PC-3 (cell line): ENCODE data around the gene TPRG1. TPM values are rescaled to one million over a fixed set of nuclear protein-coding genes. Genes with fewer than 3 reads are reported as not detected.

Source experiments
- ATAC-seq: fragments of 200-7000 bp; cut with Tn5 transposase; 2 replicates; pipeline ENCODE4 v1.9.1; 2020; ENCODE audit warnings: mild to moderate bottlenecking, moderate library complexity
- BruUV-seq: library from RNA; stranded (reverse); fragments of 400-500 nt; replicated peaks from 2 replicates; lab custom pipeline; 2021; lab: Mats Ljungman, UMichigan
- CTCF ChIA-PET: fragments of 300-600 bp; sonication (Branson Sonifier 250); formaldehyde crosslinking; loops from one replicate; lab custom pipeline; 2022; ENCODE audit warnings: antibody characterized with exemption; lab: Charles Lee
- POLR2A ChIA-PET: fragments of 300-600 bp; sonication (Branson Sonifier 250); formaldehyde crosslinking; loops from one replicate; lab custom pipeline; 2022; ENCODE audit warnings: antibody characterized with exemption; ENCODE audit not compliant: unreplicated experiment; lab: Charles Lee
- DNase-seq: peaks from one replicate; pipeline ENCODE4 v3.0.0-alpha.2; 2015
- H2AFZ ChIP-seq: fragments of 300-600 bp; sonication (generic); 2 replicates; pipeline ENCODE4 v1.6.0; 2016; ENCODE audit warnings: antibody characterized with exemption, low read length
- H3F3A ChIP-seq: fragments of 300-600 bp; sonication (generic); one replicate; pipeline ENCODE4 v1.6.0; 2017; ENCODE audit warnings: antibody characterized with exemption, low read length, control low read depth, mild to moderate bottlenecking; ENCODE audit not compliant: unreplicated experiment
- H3K27ac ChIP-seq: fragments of 300-600 bp; sonication (generic); 2 replicates; pipeline ENCODE4 v1.5.1; 2016; ENCODE audit warnings: mild to moderate bottlenecking, low read length
- H3K27me3 ChIP-seq: fragments of 300-600 bp; sonication (generic); 2 replicates; pipeline ENCODE4 v1.6.1; 2016; ENCODE audit warnings: low read length, mixed read lengths
- H3K36me3 ChIP-seq: fragments of 300-600 bp; sonication (generic); 2 replicates; pipeline ENCODE4 v1.6.1; 2016; ENCODE audit warnings: low read depth, mixed run types, low read length, mixed read lengths
- H3K4me1 ChIP-seq: fragments of 300-600 bp; sonication (generic); 2 replicates; pipeline ENCODE4 v1.5.1; 2016; ENCODE audit warnings: low read length; ENCODE audit not compliant: insufficient read depth
- H3K4me2 ChIP-seq: fragments of 300-600 bp; sonication (generic); 2 replicates; pipeline ENCODE4 v1.6.0; 2016; ENCODE audit warnings: low read length
- H3K4me3 ChIP-seq: fragments of 300-600 bp; sonication (generic); 2 replicates; pipeline ENCODE4 v1.5.1; 2016; ENCODE audit warnings: mild to moderate bottlenecking, low read length, mixed read lengths
- H3K79me2 ChIP-seq: fragments of 300-600 bp; sonication (generic); 2 replicates; pipeline ENCODE4 v1.6.1; 2017; ENCODE audit warnings: low read length, mixed read lengths
- H3K9ac ChIP-seq: fragments of 300-600 bp; sonication (generic); 2 replicates; pipeline ENCODE4 v1.6.0; 2016; ENCODE audit warnings: mild to moderate bottlenecking, low read length
- H3K9me2 ChIP-seq: fragments of 300-600 bp; sonication (generic); replicated peaks from 2 replicates; pipeline ENCODE4 v1.6.1; 2016; ENCODE audit warnings: mixed run types, low read length, mixed read lengths
- H3K9me3 ChIP-seq: fragments of 300-600 bp; sonication (generic); 2 replicates; pipeline ENCODE4 v1.6.1; 2016; ENCODE audit warnings: low read length, mixed read lengths
- H4K20me1 ChIP-seq: fragments of 300-600 bp; sonication (generic); 2 replicates; pipeline ENCODE4 v1.6.1; 2016; ENCODE audit warnings: low read length, mixed read lengths
- CTCF ChIP-seq: fragments of 300-600 bp; sonication (generic); conservative IDR thresholded peaks from 2 replicates; pipeline ENCODE4 v1.5.1; 2017; ENCODE audit warnings: antibody characterized with exemption, low read depth, mild to moderate bottlenecking, low read length
- EZH2 ChIP-seq: fragments of 300-600 bp; sonication (generic); IDR thresholded peaks from one replicate; pipeline ENCODE4 v1.6.1; 2017; ENCODE audit warnings: antibody characterized with exemption, mild to moderate bottlenecking, low read length; ENCODE audit not compliant: unreplicated experiment
- EZH2phosphoT487 ChIP-seq: fragments of 300-600 bp; sonication (generic); IDR thresholded peaks from 2 replicates; pipeline ENCODE4 v1.6.1; 2018; ENCODE audit warnings: mild to moderate bottlenecking, antibody characterized with exemption, low read length, borderline replicate concordance
- intact Hi-C: fragments of 100-400 bp; cut with micrococcal nuclease; formaldehyde crosslinking; loops from 2 replicates; pipeline ENCODE4 v1.9.0; 2023
- total RNA-seq: library from RNA; depleted of rRNA; stranded (reverse); fragments of >200 nt; gene quantifications from 2 replicates; pipeline ENCODE4 v1.2.3, GENCODE V29; 2014

The TPRG1 gene
- total RNA-seq, 1 experiment from 2014 or later, result 1.2 TPM

- Histone ChIP-seq H3K27ac (no peak overlapping the region), H3K79me2 (no peaks in the 10 kb centered on the region), H3K9me2 (no peaks in the 10 kb centered on the region), H3K4me3 (no peak overlapping the region), H3K4me2 (no peak overlapping the region), H2AFZ (no peak overlapping the region), H3K4me1 (peaks cover 6% of the 10 kb centered on the region), H4K20me1 (no peaks in the 10 kb centered on the region), H3K9me3 (peaks cover 8% of the 10 kb centered on the region; the same call in 1 of the 2 replicates), H3K27me3 (no peaks in the 10 kb centered on the region), H3K36me3 (no peaks in the 10 kb centered on the region), H3F3A (no peaks in the 10 kb centered on the region), H3K9ac (no peak overlapping the region)
- POLR2A ChIA-PET, result no interaction called here
- intact Hi-C loops, result no loop called here
- no TSS peak for BruUV-seq
- CTCF ChIA-PET, result no interaction called here
- TF ChIP-seq EZH2phosphoT487 (no peak), EZH2 (no peak), CTCF (peak; percentile 52; the same call in 1 of the 2 replicates)
- DNase-seq (peak; percentile 16), ATAC-seq (no peak)
These were observed 169.1 kb downstream of the TPRG1 start for GRCh38 chr3:189340680-189341460.

DNA sequence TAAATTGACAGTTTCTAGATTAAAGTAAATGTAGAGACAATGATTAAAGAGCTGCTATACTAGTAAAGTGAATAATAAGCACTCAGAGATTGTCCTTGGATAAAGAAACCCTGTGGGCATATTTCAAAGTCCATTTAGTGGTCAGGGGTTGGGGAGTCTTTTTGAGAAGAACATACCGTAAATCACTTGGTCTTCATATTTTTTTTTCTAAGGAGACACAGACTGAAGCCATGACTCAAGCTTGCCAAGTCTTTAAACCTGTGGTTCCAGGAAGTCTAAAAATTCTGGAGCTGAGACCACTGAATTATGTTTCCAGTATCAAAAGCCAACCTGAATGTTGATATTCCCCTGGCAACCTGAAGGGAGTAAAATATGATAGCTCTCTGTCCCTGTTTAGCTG, 171.0 kb downstream of the TPRG1 start:
- no peak overlapping the region for H3K27ac ChIP-seq
- H3K4me2 ChIP-seq, result no peak overlapping the region
- ChIA-PET POLR2A (no interaction called here), CTCF (no interaction called here)
- no peaks in the 10 kb centered on the region for H3F3A ChIP-seq
- H3K79me2 ChIP-seq, result no peaks in the 10 kb centered on the region
- H3K9me3 ChIP-seq, result no peaks in the 10 kb centered on the region
- no peak overlapping the region for H2AFZ ChIP-seq
- no peaks in the 10 kb centered on the region for H4K20me1 ChIP-seq
- ATAC-seq (no peak), DNase-seq (peak; percentile 7)
- BruUV-seq, result no TSS peak
- no peaks in the 10 kb centered on the region for H3K27me3 ChIP-seq
- TF ChIP-seq EZH2phosphoT487 (no peak), EZH2 (no peak), CTCF (no peak)
- no peaks in the 10 kb centered on the region for H3K9me2 ChIP-seq
- no peaks in the 10 kb centered on the region for H3K36me3 ChIP-seq
- intact Hi-C loops, result no loop called here
- H3K4me3 ChIP-seq, result no peak overlapping the region
- H3K9ac ChIP-seq, result no peak overlapping the region
- peaks cover 1% of the 10 kb centered on the region; the same call in 1 of the 2 replicates for H3K4me1 ChIP-seq

DNA sequence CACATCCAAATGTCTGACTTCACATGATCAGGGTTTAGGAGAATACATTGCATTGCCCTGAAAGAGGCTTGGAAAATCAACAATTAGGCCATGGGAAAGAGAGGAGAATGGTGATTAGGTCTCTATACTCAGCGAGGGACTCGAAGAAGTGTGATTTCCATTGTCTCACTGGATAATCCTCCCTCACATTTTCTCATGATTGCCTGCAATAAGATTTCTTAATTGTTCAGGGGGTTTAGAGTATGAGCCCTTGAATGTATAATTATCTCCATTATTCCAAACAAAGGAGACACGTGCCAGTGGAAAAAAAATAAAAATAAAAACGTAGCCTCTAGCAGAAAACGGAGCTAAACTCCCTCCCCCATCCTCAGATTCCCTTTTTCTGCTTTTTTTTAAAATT, 173.2 kb downstream of the TPRG1 start:
- no peaks in the 10 kb centered on the region for H3K4me1 ChIP-seq
- H3K4me3 ChIP-seq, result no peak overlapping the region
- no peaks in the 10 kb centered on the region for H3F3A ChIP-seq
- intact Hi-C loops, result no loop called here
- no peak for DNase-seq
- no peaks in the 10 kb centered on the region for H3K9me2 ChIP-seq
- ChIA-PET POLR2A (no interaction called here), CTCF (no interaction called here)
- H3K27ac ChIP-seq, result no peak overlapping the region
- H3K9ac ChIP-seq, result no peak overlapping the region
- no peaks in the 10 kb centered on the region for H3K27me3 ChIP-seq
- H3K4me2 ChIP-seq, result no peak overlapping the region
- H3K36me3 ChIP-seq, result no peaks in the 10 kb centered on the region
- no peaks in the 10 kb centered on the region for H4K20me1 ChIP-seq
- no TSS peak for BruUV-seq
- no peak for ATAC-seq
- H3K79me2 ChIP-seq, result no peaks in the 10 kb centered on the region
- TF ChIP-seq EZH2phosphoT487 (no peak), CTCF (no peak)
- no peaks in the 10 kb centered on the region for H3K9me3 ChIP-seq
- H2AFZ ChIP-seq, result no peak overlapping the region
